K562 (cell line): ENCODE measurements around the gene TSC22D2. TPM values are rescaled to one million over a fixed set of nuclear protein-coding genes. Genes with fewer than 3 reads are reported as not detected.

Source experiments
- ATAC-seq: fragments of 200-7000 bp; cut with Tn5 transposase; 3 replicates; pipeline ENCODE4 v1.9.1; 2020; ENCODE audit warnings: moderate library complexity
- BruUV-seq: library from RNA; stranded (reverse); fragments of 400-500 nt; replicated peaks from 2 replicates; lab custom pipeline; 2021; lab: Mats Ljungman, UMichigan
- CTCF ChIA-PET: fragments of 300-600 bp; formaldehyde crosslinking; extraction: SDS; loops from one replicate; lab custom pipeline; 2021; ENCODE audit warnings: low intra/inter-chr PET ratio; lab: Yijun Ruan, JAX
- POLR2A ChIA-PET: fragments of 300-600, 350-650 bp; sonication (Branson Sonifier 250); formaldehyde crosslinking; extraction: SDS; loops from one replicate; lab custom pipeline; 2021; ENCODE audit warnings: antibody characterized with exemption, inconsistent platforms; lab: Yijun Ruan, JAX
- DNase-seq, 4 experiments: peaks; one replicate each; pipeline versions ENCODE4 v3.0.0 to v3.0.0-alpha.2; 2011 to 2018; ENCODE audit warnings: low spot score in 3 of 4, mixed read lengths in 3 of 4; ENCODE audit errors: extremely low read depth in 1 of 4
- FAIRE-seq: peaks from 2 replicates; lab custom pipeline; 2011; peaks lifted over from hg19 to GRCh38; lab: Jason Lieb, UNC
- H2AFZ ChIP-seq: 2 replicates; pipeline ENCODE4 v1.6.0; 2011; ENCODE audit warnings: low read depth, low read length, control low read depth, inconsistent platforms
- H3K27ac ChIP-seq: fragments of 200-600 bp; 3 replicates; pipeline ENCODE4 v1.8.0; 2011; ENCODE audit warnings: low read depth, mild to moderate bottlenecking, control low read depth, inconsistent platforms, low read length, moderate library complexity, mixed read lengths; ENCODE audit errors: extremely low read depth
- H3K27me3 ChIP-seq, 2 experiments: fragments of 300-600 bp in 1 of 2; 2 replicates in 1 of 2; 3 replicates in 1 of 2; pipeline versions ENCODE4 v1.6.0 to v1.8.0; 2011; ENCODE audit warnings: inconsistent platforms in 2 of 2, low read length in 2 of 2, mild to moderate bottlenecking in 1 of 2, mixed read lengths in 1 of 2, moderate library complexity in 1 of 2; ENCODE audit not compliant: control insufficient read depth in 2 of 2, insufficient read depth in 2 of 2
- H3K36me3 ChIP-seq: fragments of 300-600 bp; 3 replicates; pipeline ENCODE4 v1.8.0; 2011; ENCODE audit warnings: mild to moderate bottlenecking, low read length, inconsistent platforms; ENCODE audit not compliant: control insufficient read depth, insufficient read depth
- H3K4me1 ChIP-seq, 2 experiments: fragments of 200-600 bp in 1 of 2; replicated peaks in 1 of 2; 2 replicates in 1 of 2; 3 replicates in 1 of 2; pipeline versions ENCODE4 v1.5.1 to v1.8.0; 2011; ENCODE audit warnings: inconsistent platforms in 2 of 2, low read length in 2 of 2, mild to moderate bottlenecking in 1 of 2, mixed read lengths in 1 of 2, moderate library complexity in 1 of 2; ENCODE audit not compliant: control insufficient read depth in 2 of 2, insufficient read depth in 2 of 2
- H3K4me2 ChIP-seq: 2 replicates; pipeline ENCODE4 v1.6.1; 2011; ENCODE audit warnings: low read length, control low read depth, inconsistent platforms, mixed read lengths; ENCODE audit not compliant: insufficient read depth
- H3K4me3 ChIP-seq: fragments of 200-600 bp; sonication (generic), shearing (Covaris generic); 2 replicates; pipeline ENCODE4 v1.5.1; 2016; ENCODE audit warnings: control low read depth, inconsistent platforms
- H3K79me2 ChIP-seq: fragments of 200-600 bp; 3 replicates; pipeline ENCODE4 v1.8.0; 2011; ENCODE audit warnings: low read length, inconsistent platforms; ENCODE audit not compliant: control insufficient read depth, insufficient read depth
- H3K9ac ChIP-seq, 2 experiments: 2 replicates each; pipeline versions ENCODE4 v1.6.0 to v1.6.1; 2011; ENCODE audit warnings: low read depth in 2 of 2, low read length in 2 of 2, control low read depth in 1 of 2, inconsistent platforms in 1 of 2, mild to moderate bottlenecking in 1 of 2, mixed read lengths in 1 of 2; ENCODE audit not compliant: insufficient read depth in 1 of 2
- H3K9me1 ChIP-seq: one replicate; pipeline ENCODE4 v1.6.0; 2011; ENCODE audit warnings: inconsistent platforms, mild to moderate bottlenecking, low read length, moderate library complexity; ENCODE audit not compliant: control insufficient read depth, insufficient read depth
- H3K9me3 ChIP-seq: replicated peaks from 2 replicates; pipeline ENCODE4 v1.5.1; 2011; ENCODE audit warnings: low read depth, low read length, inconsistent platforms; ENCODE audit not compliant: control insufficient read depth, insufficient read depth
- H4K20me1 ChIP-seq: replicated peaks from 2 replicates; pipeline ENCODE4 v1.6.1; 2011; ENCODE audit warnings: low read length, inconsistent platforms, mixed read lengths; ENCODE audit not compliant: control insufficient read depth, insufficient read depth
- ARID1B ChIP-seq: fragments of 450-650 bp; IDR thresholded peaks from 2 replicates; pipeline ENCODE4 v1.6.1; 2016; ENCODE audit warnings: antibody characterized with exemption, mild to moderate bottlenecking, inconsistent platforms
- ARID2 ChIP-seq: fragments of 450-650 bp; IDR thresholded peaks from 2 replicates; pipeline ENCODE4 v1.6.1; 2017; ENCODE audit warnings: antibody characterized with exemption, mild to moderate bottlenecking
- ARNT ChIP-seq, 2 experiments: fragments of 450-650 bp; IDR thresholded peaks; 2 replicates each; pipeline ENCODE4 v1.6.1; 2016; ENCODE audit warnings: mild to moderate bottlenecking in 1 of 2
- ATF3 ChIP-seq, 2 experiments: fragments of 450-650 bp in 1 of 2; sonication (generic) in 1 of 2; formaldehyde crosslinking in 1 of 2; IDR thresholded peaks in 1 of 2; conservative IDR thresholded peaks in 1 of 2; 2 replicates each; pipeline versions ENCODE4 v1.6.1 to v1.8.1; 2016 to 2023; ENCODE audit warnings: mild to moderate bottlenecking in 2 of 2, moderate library complexity in 2 of 2, inconsistent platforms in 1 of 2, missing genetic modification reagents in 1 of 2
- BDP1 ChIP-seq: IDR thresholded peaks from 3 replicates; pipeline ENCODE4 v1.6.1; 2011; ENCODE audit not compliant: insufficient read length, insufficient read depth
- BRD4 ChIP-seq: fragments of 200-600 bp; sonication (generic); IDR thresholded peaks from 2 replicates; pipeline ENCODE4 v1.6.1; 2017; ENCODE audit warnings: inconsistent platforms
- GMEB1 ChIP-seq: fragments of 250-450 bp; sonication (Bioruptor Pico); IDR thresholded peaks from 2 replicates; pipeline ENCODE4 v1.4.0; 2020; ENCODE audit warnings: mild to moderate bottlenecking
- KHSRP ChIP-seq: fragments of 450-650 bp; IDR thresholded peaks from 2 replicates; pipeline ENCODE4 v1.6.1; 2017
- NFE2L1 ChIP-seq: fragments of 450-650 bp; IDR thresholded peaks from 2 replicates; pipeline ENCODE4 v1.6.1; 2016; ENCODE audit warnings: missing genetic modification characterization, low read depth, mild to moderate bottlenecking, missing compliant biosample characterization, moderate library complexity, borderline replicate concordance
- OTX1 ChIP-seq: fragments of 450-650 bp; formaldehyde crosslinking; IDR thresholded peaks from 2 replicates; pipeline ENCODE4 v1.4.0; 2022; ENCODE audit warnings: mild to moderate bottlenecking
- POLR3G ChIP-seq: IDR thresholded peaks from 2 replicates; pipeline ENCODE4 v1.6.1; 2011; ENCODE audit not compliant: insufficient read length, insufficient replicate concordance; ENCODE audit errors: extremely low read depth
- RBBP5 ChIP-seq: fragments of 200-600 bp; sonication (generic); IDR thresholded peaks from 2 replicates; pipeline ENCODE4 v1.6.1; 2012; ENCODE audit warnings: borderline replicate concordance, mild to moderate bottlenecking, low read length, control low read depth, inconsistent platforms; ENCODE audit not compliant: insufficient read depth, poor library complexity, severe bottlenecking
- SMAD4 ChIP-seq: fragments of 250-450 bp; sonication (Bioruptor Pico); conservative IDR thresholded peaks from 2 replicates; pipeline ENCODE4 v1.8.0; 2021; ENCODE audit warnings: inconsistent platforms, mild to moderate bottlenecking, moderate library complexity
- ZBTB17 ChIP-seq: fragments of 450-650 bp; formaldehyde crosslinking; IDR thresholded peaks from 2 replicates; pipeline ENCODE4 v1.4.0; 2020; ENCODE audit warnings: mild to moderate bottlenecking
- ZBTB8A ChIP-seq: fragments of 450-650 bp; IDR thresholded peaks from 2 replicates; pipeline ENCODE4 v1.6.1; 2018; ENCODE audit warnings: mild to moderate bottlenecking, moderate library complexity; ENCODE audit not compliant: partially characterized antibody
- ZNF134 ChIP-seq: fragments of 250-450 bp; sonication (Bioruptor Pico); conservative IDR thresholded peaks from 2 replicates; pipeline ENCODE4 v1.4.0; 2020
- ZNF24 ChIP-seq: fragments of 450-650 bp; IDR thresholded peaks from 2 replicates; pipeline ENCODE4 v1.6.1; 2016
- ZNF280A ChIP-seq: fragments of 450-650 bp; IDR thresholded peaks from 2 replicates; pipeline ENCODE4 v1.6.1; 2018; ENCODE audit warnings: mild to moderate bottlenecking, low read depth; ENCODE audit not compliant: partially characterized antibody
- ZNF75A ChIP-seq: fragments of 450-650 bp; formaldehyde crosslinking; IDR thresholded peaks from 2 replicates; pipeline ENCODE4 v1.4.0; 2020; ENCODE audit warnings: mild to moderate bottlenecking
- ZNF830 ChIP-seq: fragments of 250-450 bp; sonication (Bioruptor Pico); IDR thresholded peaks from 2 replicates; pipeline ENCODE4 v1.5.0; 2021; ENCODE audit warnings: mild to moderate bottlenecking
- in situ Hi-C: fragments of 300-500 bp; cut with MboI; formaldehyde crosslinking; loops from 4 replicates; pipeline ENCODE4 v1.15.0; 2018; ENCODE audit warnings: inconsistent platforms, mixed read lengths
- intact Hi-C: fragments of 100-400 bp; cut with micrococcal nuclease; formaldehyde crosslinking; loops from 2 replicates; pipeline ENCODE4 v1.14.2; 2022
- polyA plus RNA-seq, 8 experiments: library from polyadenylated mRNA; depleted of rRNA in 4 of 8; stranded (reverse) in 5 of 8; unstranded in 3 of 8; fragments of >200 nt; fragmentation: Nextera tagmentation in 2 of 8; fragmentation: Illumina TruSeq in 1 of 8; extraction: Ambion mirVana in 2 of 8; extraction: Trizol in 1 of 8; gene quantifications; 2 replicates each; pipeline versions ENCODE4 v1.2.1 to v1.2.3, GENCODE V29; 2011 to 2014; ENCODE audit warnings: inconsistent platforms in 1 of 8, missing spikeins in 1 of 8
- total RNA-seq, 7 experiments: library from RNA; depleted of rRNA in 6 of 7; stranded (reverse); fragments of >200 nt in 6 of 7; fragmentation: Illumina TruSeq in 2 of 7; extraction: Trizol in 2 of 7; gene quantifications; 2 replicates each; pipeline versions ENCODE4 v1.2.1 to v1.2.3, GENCODE V29; 2011 to 2021; ENCODE audit warnings: low replicate concordance in 1 of 7

Gene TSC22D2
- total and polyA plus RNA-seq, 9 of the 15 experiments (the other 6 are each of a cell fraction or from before 2014, with no cell fraction given), result 5.5 to 44.0 (median 19.3) TPM

- TF ChIP-seq GMEB1 (CRISPR knock-in tag), result no peak
- no peak for TF ChIP-seq ARID2
Measured at GRCh38 chr3:150390087-150390486, 18.0 kb upstream of the TSC22D2 start (continued).

GRCh38 chr3:150391161-150391560, 16.9 kb upstream of the TSC22D2 start:
- BruUV-seq, result no TSS peak
- no peaks in the 10 kb centered on the region for H3K27me3 ChIP-seq
- H3K79me2 ChIP-seq, result no peaks in the 10 kb centered on the region
- no peaks in the 10 kb centered on the region for H3K9me1 ChIP-seq
- in situ Hi-C loops, result no loop called here
- CTCF ChIA-PET, result no interaction called here
- DNase-seq, result peak in 2 of 4 experiments; percentile 31 to 38
- H3K36me3 ChIP-seq, result no peaks in the 10 kb centered on the region; the same call in 2 of the 3 replicates
- no peak overlapping the region for H3K4me3 ChIP-seq
- no peak overlapping the region for H3K9ac ChIP-seq
- no peak overlapping the region; the same call in 2 of the 3 replicates for H3K27ac ChIP-seq
- no peak overlapping the region for H3K4me2 ChIP-seq
- H3K4me1 ChIP-seq, result no peaks in the 10 kb centered on the region; a peak in 2 of 5 replicates
- intact Hi-C loops, result no loop called here
- no peak overlapping the region for H2AFZ ChIP-seq
- no peaks in the 10 kb centered on the region for H3K9me3 ChIP-seq
- ATAC-seq, result peak; percentile 83
- H4K20me1 ChIP-seq, result no peaks in the 10 kb centered on the region
- peak; percentile 75 for FAIRE-seq
- POLR2A ChIA-PET, result interaction anchor here (0.6 to 1.1 kb wide), 2 partner anchors 12 to 18 kb away, joined by 4 to 5 read pairs; no protein-coding TSS in a partner anchor
- TF ChIP-seq RBBP5, result no peak
- no peak for TF ChIP-seq SMAD4 (CRISPR knock-in tag)
- no peak; the same call in 1 of the 2 replicates for TF ChIP-seq NFE2L1
- TF ChIP-seq ZNF280A, result no peak
- TF ChIP-seq OTX1 (CRISPR knock-in tag), result no peak
- no peak for TF ChIP-seq ZNF830 (CRISPR knock-in tag)
- no peak for TF ChIP-seq ZNF24
- TF ChIP-seq ARNT (IDR thresholded peaks at IDR 0.05), result no peak
- TF ChIP-seq KHSRP, result no peak
- no peak for TF ChIP-seq BRD4
- TF ChIP-seq BDP1, result no peak
- 0 out of 2 replicates have a peak, but pooled peaks have one; percentile 10 for TF ChIP-seq ARID1B
- TF ChIP-seq ZNF75A, result no peak
- no peak for TF ChIP-seq ZBTB8A
- TF ChIP-seq ATF3 (IDR thresholded peaks at IDR 0.05), result peak; percentile 75
- TF ChIP-seq ATF3 (CRISPR knock-in tag; conservative IDR thresholded peaks at IDR 0.05), result no peak
- no peak for TF ChIP-seq ZNF134 (CRISPR knock-in tag)
- no peak for TF ChIP-seq POLR3G
- no peak for TF ChIP-seq ZBTB17 (CRISPR knock-in tag)
